Measurements from ENCODE around the gene NLGN4X. TPM values are rescaled to one million over a fixed set of nuclear protein-coding genes. Genes with fewer than 3 reads are reported as not detected.

NLGN4X gene
- total RNA-seq, 1 donor from 2014 or later, result not detected

DNA sequence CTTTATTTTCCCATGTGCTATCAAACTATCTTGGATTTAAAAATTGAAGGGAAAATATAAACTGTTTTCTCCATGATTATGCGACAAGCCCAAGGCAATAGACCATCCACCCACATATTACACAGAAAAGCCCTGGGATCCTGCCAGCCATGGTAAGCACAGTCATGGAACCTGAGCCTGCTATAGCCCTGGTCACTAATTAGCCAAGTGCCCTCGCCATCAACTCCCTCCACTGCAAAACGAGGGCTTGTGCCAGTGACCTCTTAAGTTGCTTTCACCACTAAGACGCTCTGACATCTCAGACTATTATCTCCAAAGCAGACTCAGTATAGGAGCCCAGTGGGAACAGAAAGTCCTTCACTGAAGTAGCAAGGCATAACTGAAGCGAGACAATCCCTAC, 69.2 kb downstream of the NLGN4X start:
- DNase-seq (ENCODE audit: low read depth, low spot score), result no peak

DNA sequence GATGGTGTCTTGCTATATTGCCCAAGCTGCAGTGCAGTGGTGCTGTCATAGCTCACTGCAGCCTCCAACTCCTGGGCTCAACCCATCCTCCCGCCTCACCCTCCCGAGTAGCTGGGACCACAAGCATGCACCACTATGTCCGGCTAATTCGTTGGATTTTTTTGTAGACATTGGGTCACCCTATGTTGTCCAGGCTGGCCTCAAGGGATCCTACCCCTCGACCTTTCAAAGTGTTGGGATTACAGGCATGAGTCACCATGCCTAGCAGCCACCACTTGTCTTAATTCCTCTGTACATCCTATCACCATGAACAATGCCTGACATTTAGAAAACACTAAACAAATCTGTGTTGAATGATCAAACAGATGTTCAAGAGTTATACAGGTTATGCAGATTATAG, 76.7 kb downstream of the NLGN4X start:
- no peak for DNase-seq (ENCODE audit: low read depth, low spot score)

DNA sequence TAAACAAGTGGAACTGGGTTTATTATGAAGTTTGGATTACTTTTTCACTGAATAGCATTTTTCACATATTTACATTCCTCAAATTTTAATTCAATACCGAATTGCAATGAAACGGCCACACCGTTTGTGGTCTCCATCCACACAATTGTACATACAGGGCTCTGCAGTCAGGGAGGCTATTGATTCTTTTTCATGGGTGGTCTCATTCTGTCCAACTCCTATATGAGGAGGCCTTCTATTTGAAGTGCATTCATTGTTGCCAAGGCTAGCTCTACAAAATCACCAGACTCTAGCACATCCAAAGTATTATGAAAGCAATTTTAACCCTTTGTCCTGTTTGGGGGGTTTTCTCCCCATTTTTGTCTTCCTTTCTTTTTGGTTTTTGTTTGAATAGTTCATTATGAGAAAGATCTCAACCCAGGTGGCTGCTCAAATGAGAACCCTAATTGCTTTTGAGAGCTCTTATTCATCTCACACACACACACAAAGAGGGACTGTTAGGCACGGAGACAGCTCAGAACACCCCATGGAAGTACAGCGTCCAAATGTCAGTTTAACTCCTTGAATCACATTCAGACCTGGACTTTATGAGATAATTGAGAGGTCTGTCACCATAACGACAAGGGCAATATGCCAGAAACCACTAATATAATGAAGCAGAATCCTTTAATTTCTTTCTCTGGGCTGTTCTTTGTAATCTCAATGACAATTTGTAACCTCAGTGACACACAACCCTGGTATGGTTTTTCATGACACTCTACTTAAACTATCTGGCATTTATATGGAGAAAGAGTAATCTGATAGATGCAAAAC, 79.4 kb downstream of the NLGN4X start:
- DNase-seq (ENCODE audit: low read depth, low spot score), result no peak

DNA sequence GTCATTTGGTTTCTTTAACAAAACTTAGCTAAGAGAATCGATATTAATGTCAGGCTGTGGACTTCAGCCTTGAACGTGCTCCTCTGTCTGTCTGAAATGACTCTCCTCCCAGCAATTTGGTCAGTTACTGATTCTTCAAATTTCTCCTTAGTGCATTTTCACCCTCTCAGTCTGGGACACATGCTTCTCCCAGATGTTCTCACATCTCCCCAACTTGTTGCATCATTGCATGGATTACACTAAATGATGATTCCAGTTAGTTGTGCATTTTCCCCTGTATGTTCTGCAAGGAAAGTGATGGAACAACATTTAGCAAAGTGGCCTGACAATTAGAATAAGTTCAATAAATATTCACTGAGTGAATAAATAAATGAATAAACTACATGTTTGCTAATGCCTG, 94.4 kb downstream of the NLGN4X start:
- DNase-seq (ENCODE audit: low read depth, low spot score), result no peak

- DNase-seq (ENCODE audit: low read depth, low spot score), result no peak
Measured at GRCh38 chrX:6132970-6133369, 95.7 kb downstream of the NLGN4X start.

DNA sequence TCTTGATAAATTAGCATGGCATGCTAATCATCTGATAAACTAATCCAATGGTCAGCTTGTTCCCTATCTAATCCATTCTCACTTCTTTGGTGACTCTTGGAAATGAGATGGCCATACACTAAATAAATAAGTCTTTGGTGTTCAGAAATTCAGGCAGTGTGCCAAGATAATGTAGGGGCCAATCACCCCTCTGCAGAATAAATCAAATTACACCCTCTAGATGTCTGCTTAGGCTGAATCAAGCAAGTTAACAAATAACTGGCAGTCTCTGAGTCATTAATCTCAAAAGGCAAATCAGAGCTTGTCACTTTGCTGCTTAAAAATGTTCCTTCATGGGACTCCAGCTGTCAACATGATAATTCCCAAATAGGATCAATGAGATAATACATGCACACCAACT, 97.4 kb downstream of the NLGN4X start:
- no peak for DNase-seq (ENCODE audit: low read depth, low spot score)

- no peak for DNase-seq (ENCODE audit: low read depth, low spot score)
Measured at GRCh38 chrX:6129195-6129594, 99.5 kb downstream of the NLGN4X start.

DNA sequence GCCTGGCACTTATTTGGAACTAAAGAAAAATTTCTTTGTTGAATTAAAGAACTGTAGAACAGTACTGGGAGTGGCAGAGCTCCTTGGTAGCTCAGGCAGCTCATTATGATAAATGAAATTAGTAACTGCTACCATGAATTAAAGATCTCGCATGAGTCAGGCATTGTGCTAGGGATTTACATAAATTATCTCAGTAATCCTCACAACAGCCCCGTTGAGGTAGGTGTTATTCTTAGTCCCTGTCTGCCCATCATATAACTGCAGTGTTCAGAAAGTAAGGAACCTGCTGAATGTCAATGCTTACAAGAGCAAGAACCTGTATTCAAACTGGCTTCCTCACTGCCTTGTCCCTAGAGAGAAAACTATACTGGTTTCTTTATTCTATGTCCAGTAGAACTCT, 108.3 kb downstream of the NLGN4X start:
- no peak for DNase-seq (ENCODE audit: low read depth, low spot score)

DNA sequence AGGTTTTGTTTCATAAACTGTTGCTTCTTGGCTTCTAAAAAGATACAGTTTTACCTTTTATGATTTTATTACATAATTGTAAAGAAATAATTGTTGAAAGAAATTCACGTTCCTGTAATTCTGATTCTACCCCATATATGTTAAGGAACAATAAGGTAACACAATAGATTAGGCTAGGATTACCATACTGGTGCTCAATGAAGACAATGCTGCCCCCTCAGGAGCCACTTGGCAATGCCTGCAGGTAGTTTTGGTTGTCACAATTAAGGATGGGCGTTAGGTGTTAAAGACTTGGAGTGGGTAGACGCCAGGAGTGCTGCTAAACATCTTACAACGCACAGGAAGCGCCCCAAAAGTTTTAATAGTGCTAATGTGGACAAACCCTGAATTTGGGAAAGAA, 133.2 kb downstream of the NLGN4X start:
- DNase-seq (ENCODE audit: low read depth, low spot score), result no peak

- DNase-seq (ENCODE audit: low read depth, low spot score), result no peak
Measured at GRCh38 chrX:6074532-6074931, 154.1 kb downstream of the NLGN4X start.

GRCh38 chrX:6071731-6072130, 156.9 kb downstream of the NLGN4X start:
- no peak for DNase-seq (ENCODE audit: low read depth, low spot score)

DNA sequence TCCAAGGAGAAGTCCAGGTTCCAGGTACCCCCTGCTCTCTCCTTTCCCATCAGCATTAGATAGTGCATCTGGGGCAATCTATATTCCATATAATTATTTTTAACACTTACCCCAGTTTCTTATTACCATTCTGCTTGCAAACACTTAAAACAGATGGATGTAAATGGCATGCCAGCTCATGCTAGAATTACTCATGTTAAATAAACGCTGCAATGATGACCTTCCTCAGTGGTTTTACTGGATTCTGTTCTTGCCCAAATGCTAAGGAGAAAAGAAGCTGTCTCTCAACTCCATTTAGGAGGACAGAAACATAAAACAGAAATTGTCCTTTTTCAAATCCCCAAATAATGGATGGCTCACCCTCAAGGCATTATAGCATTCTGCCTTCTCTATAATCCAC, 161.1 kb downstream of the NLGN4X start:
- DNase-seq (ENCODE audit: low read depth, low spot score), result no peak

DNA sequence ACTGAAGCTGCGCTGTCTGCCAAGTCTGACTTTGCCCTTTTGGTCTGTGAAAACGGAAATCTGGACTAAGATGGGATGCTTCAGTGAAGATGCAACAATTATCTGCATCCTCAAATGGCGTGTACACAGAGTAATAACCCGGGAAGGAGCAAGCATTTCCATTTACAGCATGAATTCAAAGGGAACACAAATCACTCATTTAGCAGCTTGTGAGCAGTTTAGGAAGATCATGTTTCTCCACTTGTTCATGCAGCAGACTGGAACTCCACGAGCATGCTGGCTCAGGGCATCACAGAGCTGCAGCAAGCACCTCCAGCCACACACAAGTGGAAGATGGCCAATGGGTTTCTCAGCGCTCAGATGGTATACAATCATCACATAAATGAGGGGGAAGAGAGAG, 175.5 kb downstream of the NLGN4X start:
- no peak for DNase-seq (ENCODE audit: low read depth, low spot score)

DNA sequence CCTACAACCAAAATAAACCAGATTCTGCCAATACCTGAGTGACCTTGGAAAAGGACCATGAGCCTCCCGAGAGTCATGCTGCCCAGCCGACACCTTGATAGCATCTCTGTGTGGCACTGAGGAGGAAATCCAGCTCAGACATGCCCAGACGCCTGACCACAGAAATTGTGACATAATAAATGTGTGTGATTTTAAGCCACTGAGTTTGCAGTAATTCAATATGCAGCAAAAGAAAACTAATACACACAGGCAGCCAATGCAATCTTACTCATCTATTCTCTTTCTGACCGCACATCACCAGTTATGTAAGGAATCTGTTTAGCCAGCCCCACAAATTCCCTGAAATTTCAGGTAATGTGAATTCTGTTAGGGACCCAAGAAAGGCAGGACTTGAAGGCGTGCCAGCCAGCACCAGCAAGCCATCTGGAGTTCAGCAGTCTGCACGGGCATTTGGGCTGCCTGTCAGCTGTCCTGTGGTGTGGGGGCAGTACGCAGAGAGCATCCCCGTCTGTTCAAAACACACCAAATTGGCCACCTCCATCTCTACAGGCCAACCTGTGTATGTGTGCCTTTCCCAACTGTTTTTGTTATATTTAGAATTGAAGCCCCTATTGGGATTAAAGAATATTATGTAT, 176.4 kb downstream of the NLGN4X start:
- DNase-seq (ENCODE audit: low read depth, low spot score), result no peak

DNA sequence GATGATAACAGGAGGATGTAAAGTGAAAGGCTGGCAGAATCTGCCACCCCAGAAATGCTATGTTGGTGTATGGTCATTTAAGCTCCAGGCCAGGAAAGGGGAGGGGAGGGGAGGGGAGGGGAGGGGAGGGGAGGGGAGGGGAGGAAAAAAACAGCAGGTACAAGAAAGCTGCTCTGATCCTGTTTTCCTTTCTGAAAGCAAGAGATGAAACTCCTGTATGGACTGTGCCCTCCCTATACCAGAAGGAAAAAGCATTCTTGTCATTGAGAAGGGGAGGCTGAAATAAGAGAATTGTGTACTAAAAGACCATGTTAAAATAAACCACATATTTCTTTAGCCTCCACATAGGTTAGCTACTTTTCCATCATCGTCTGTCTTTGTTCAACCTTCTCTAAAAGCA, 179.5 kb downstream of the NLGN4X start:
- no peak for DNase-seq (ENCODE audit: low read depth, low spot score)

DNA sequence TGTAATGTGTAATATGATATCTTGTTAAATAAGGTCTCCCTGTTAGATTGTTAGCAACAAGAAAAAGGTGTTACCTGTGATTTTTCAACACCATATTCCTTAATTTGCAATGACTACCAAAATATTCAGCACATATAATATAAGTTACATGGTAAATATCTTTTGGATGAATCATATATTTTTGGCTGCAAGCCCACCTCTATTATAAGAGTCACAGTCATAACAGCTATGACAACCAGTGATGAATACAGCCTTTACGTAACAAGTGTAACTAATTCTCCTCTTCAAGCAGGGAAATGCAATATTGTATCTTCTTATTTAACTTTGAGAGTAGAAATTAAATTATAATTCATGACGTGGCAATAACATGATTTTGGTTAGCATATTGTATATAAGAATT, 187.0 kb downstream of the NLGN4X start:
- DNase-seq (ENCODE audit: low read depth, low spot score), result no peak

DNA sequence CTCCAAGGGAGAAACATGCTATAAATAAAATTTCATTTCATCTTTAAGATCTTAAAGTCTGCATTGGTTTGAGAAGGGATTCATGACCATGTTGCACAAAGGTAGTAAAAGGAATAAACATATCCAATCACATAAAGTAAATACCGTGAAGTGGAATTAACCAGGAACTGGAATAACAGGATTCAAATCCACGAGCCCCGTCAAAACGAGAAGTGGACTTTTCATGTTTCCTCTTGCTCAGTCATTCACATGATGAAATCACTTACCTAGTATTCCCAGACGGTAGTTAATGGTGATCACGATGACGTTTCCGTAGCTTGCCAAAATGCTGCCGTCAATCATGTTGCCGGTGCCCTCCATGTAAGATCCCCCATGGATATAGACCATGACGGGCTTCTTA, 199.7 kb downstream of the NLGN4X start:
- no peak for DNase-seq (ENCODE audit: low read depth, low spot score)

GRCh38 chrX:6026980-6027379, 201.7 kb downstream of the NLGN4X start:
- DNase-seq (ENCODE audit: low read depth, low spot score), result no peak

DNA sequence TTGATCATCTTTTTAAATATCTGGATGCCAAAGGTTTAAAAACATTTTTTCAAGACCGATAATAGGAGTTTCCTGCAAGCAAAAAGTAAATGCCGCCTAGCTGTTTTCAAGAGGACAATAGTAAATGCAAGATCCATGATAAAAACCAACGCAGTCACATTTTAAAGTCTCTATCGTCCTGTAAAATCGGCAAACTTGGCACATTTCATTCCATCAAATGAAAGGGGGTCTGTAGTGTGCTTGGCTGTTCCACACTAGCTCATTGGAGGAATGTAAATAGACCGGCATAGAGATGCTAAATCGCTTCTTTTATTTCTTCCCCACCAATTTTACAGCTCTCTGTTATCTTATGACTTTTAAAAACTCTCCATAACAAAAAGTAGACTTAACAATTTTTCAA, 202.2 kb downstream of the NLGN4X start:
- no peak for DNase-seq (ENCODE audit: low read depth, low spot score)

- no peak for DNase-seq (ENCODE audit: low read depth, low spot score)
Measured at GRCh38 chrX:6024204-6024603, 204.5 kb downstream of the NLGN4X start.

- DNase-seq (ENCODE audit: low read depth, low spot score), result no peak
Measured at GRCh38 chrX:6021316-6022091, 207.2 kb downstream of the NLGN4X start.

GRCh38 chrX:6019076-6019475, 209.6 kb downstream of the NLGN4X start:
- no peak for DNase-seq (ENCODE audit: low read depth, low spot score)

Measured in pulmonary artery endothelial cell (primary cell).